ENCODE results near the gene NR1I2.
A peak's percentile ranks its signal among the peaks of the same experiment; 100 is the strongest.

Gene NR1I2

DNA sequence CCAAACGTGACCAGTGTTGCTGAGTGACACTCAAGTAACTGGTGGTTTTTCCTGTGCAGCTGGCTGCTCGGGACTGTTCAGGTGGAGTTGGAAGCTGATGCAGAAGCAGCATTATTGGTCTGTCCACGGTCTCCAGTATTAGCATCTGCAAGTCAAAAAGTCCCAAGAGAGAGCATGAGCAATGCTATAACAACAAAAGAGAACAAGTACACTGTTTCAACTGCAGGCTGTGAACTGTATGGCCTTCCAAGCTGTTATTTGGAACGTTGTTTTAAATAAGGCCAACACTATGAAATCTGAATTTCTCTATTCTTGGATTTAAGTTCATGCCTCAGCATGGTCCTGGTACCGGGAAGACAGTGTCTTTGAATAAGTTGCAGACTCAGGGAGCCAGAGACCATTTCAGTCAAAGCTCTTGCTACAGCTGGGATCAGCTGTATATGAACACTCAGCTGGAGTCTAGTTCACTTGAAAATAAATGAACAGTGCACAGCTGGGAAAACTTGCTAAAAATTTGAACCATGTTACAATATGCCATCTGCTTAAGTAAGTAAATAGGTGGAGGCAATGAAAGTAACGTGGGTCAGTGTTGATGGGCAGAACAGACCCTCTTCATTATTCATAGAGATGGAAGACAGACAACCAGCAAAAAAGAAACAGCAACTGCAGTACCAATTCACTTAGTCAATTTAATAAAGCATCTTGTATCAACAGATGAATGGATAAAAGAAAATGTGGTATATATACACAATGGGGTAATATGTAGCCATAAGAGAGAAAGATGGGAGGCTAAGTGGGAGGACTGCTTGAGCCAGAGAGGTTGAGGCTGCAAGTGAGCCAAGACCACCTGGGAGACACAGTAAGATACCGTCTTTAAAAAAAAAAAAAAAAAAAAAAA, 45.1 kb downstream of the NR1I2 start:
- Histone ChIP-seq H3K4me3 (ENCODE audit: low read length) (no peak overlapping the region), H3K9me3 (ENCODE audit: control insufficient read depth, low read length) (no peaks in the 10 kb centered on the region)

DNA sequence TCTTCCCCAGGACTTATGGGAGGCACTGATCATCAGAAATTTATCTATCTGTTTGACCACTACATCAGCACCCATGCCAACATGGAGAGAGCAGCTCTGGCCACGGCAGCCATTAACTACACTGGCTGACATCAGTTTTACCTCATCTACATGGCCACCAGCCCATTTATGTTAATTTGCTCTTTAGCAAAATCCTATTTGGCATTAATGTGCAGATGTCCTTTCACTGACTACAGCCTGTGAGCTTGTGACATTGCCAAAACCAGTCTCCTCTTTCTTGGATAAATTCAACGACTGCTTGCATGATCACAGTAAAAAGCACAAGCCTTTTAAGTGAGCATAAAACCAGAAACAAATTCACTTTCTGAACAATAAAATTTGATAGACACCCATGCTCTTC, 47.5 kb downstream of the NR1I2 start:
- H3K9me3 ChIP-seq (ENCODE audit: control insufficient read depth, low read length), result no peaks in the 10 kb centered on the region
- H3K36me3 ChIP-seq (ENCODE audit: control insufficient read depth, insufficient read depth, low read length, severe bottlenecking), result peaks cover 16% of the 10 kb centered on the region
- H3K4me3 ChIP-seq (ENCODE audit: low read length), result no peak overlapping the region
- no peaks in the 10 kb centered on the region for H3K27me3 ChIP-seq (replicated peaks; ENCODE audit: control insufficient read depth, insufficient read depth, low read length)
- no peaks in the 10 kb centered on the region for H3K4me1 ChIP-seq (ENCODE audit: control insufficient read depth, insufficient read depth, low read length)
- no peak overlapping the region for H3K9ac ChIP-seq (ENCODE audit: low read length)
- no peak for DNase-seq (ENCODE audit: low read depth)

More for the DNA sequence above, 45.1 kb downstream of the NR1I2 start:
- no peak overlapping the region for H3K9ac ChIP-seq (ENCODE audit: low read length)
- H3K27me3 ChIP-seq (replicated peaks; ENCODE audit: control insufficient read depth, insufficient read depth, low read length), result no peaks in the 10 kb centered on the region
- DNase-seq (ENCODE audit: low read depth), result no peak
- no peaks in the 10 kb centered on the region for H3K4me1 ChIP-seq (ENCODE audit: control insufficient read depth, insufficient read depth, low read length)
- peaks cover 20% of the 10 kb centered on the region for H3K36me3 ChIP-seq (ENCODE audit: control insufficient read depth, insufficient read depth, low read length, severe bottlenecking)

- Histone ChIP-seq H3K27me3 (replicated peaks; ENCODE audit: control insufficient read depth, insufficient read depth, low read length) (no peaks in the 10 kb centered on the region), H3K4me1 (ENCODE audit: control insufficient read depth, insufficient read depth, low read length) (no peaks in the 10 kb centered on the region), H3K9ac (ENCODE audit: low read length) (no peak overlapping the region), H3K36me3 (ENCODE audit: control insufficient read depth, insufficient read depth, low read length, severe bottlenecking) (peaks cover 7% of the 10 kb centered on the region), H3K9me3 (ENCODE audit: control insufficient read depth, low read length) (no peaks in the 10 kb centered on the region), H3K4me3 (ENCODE audit: low read length) (no peak overlapping the region)
- no peak for DNase-seq (ENCODE audit: low read depth)
Measured at GRCh38 chr3:119831022-119831421, 49.1 kb downstream of the NR1I2 start.

- no peaks in the 10 kb centered on the region for H3K27me3 ChIP-seq (replicated peaks; ENCODE audit: control insufficient read depth, insufficient read depth, low read length)
- DNase-seq (ENCODE audit: low read depth), result peak; percentile 49
- H3K9me3 ChIP-seq (ENCODE audit: control insufficient read depth, low read length), result no peaks in the 10 kb centered on the region
- no peaks in the 10 kb centered on the region for H3K4me1 ChIP-seq (ENCODE audit: control insufficient read depth, insufficient read depth, low read length)
- H3K36me3 ChIP-seq (ENCODE audit: control insufficient read depth, insufficient read depth, low read length, severe bottlenecking), result peaks cover 7% of the 10 kb centered on the region
- H3K4me3 ChIP-seq (ENCODE audit: low read length), result no peak overlapping the region
- no peak overlapping the region for H3K9ac ChIP-seq (ENCODE audit: low read length)
Measured at GRCh38 chr3:119831941-119832371, 50.1 kb downstream of the NR1I2 start.

DNA sequence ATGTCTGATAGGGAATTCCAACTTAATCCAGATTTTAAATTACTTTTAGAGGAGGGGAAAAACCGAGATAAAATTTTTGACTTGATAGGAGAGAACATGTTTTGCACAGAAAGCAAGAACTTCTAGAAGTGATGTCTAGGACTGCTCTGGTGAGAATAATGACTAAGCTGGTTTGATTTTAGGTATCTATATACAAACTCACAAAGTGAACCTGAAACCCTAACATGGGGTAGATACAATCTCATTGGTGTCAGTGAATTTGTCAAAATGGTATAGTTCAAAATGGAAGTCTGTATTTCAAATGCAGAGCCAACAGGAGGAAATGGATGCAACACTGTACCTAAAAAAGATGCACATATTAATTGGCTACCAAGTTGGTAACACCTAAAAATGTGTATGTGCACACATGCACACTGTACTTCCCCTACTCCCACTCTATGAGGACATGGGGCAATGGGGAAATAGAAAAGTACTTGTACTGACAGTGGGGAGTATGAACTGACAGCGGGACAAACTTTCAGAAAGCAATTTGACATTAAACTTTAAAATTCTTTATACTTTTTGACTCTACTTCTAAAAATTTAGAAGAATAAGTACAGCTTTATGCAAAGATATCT, 53.0 kb downstream of the NR1I2 start:
- peaks cover 15% of the 10 kb centered on the region for H3K36me3 ChIP-seq (ENCODE audit: control insufficient read depth, insufficient read depth, low read length, severe bottlenecking)

GRCh38 chr3:119835556-119835955, 53.7 kb downstream of the NR1I2 start:
- Histone ChIP-seq H3K27me3 (replicated peaks; ENCODE audit: control insufficient read depth, insufficient read depth, low read length) (no peaks in the 10 kb centered on the region), H3K4me1 (ENCODE audit: control insufficient read depth, insufficient read depth, low read length) (no peaks in the 10 kb centered on the region), H3K4me3 (ENCODE audit: low read length) (no peak overlapping the region), H3K9me3 (ENCODE audit: control insufficient read depth, low read length) (no peaks in the 10 kb centered on the region), H3K9ac (ENCODE audit: low read length) (no peak overlapping the region), H3K36me3 (ENCODE audit: control insufficient read depth, insufficient read depth, low read length, severe bottlenecking) (peaks cover 17% of the 10 kb centered on the region)
- no peak for DNase-seq (ENCODE audit: low read depth)

More for the DNA sequence above, 53.0 kb downstream of the NR1I2 start:
- Histone ChIP-seq H3K9ac (ENCODE audit: low read length) (no peak overlapping the region), H3K9me3 (ENCODE audit: control insufficient read depth, low read length) (no peaks in the 10 kb centered on the region), H3K4me3 (ENCODE audit: low read length) (no peak overlapping the region), H3K27me3 (replicated peaks; ENCODE audit: control insufficient read depth, insufficient read depth, low read length) (no peaks in the 10 kb centered on the region), H3K4me1 (ENCODE audit: control insufficient read depth, insufficient read depth, low read length) (no peaks in the 10 kb centered on the region)
- DNase-seq (ENCODE audit: low read depth), result no peak

- Histone ChIP-seq H3K4me1 (ENCODE audit: control insufficient read depth, insufficient read depth, low read length) (peaks cover 2% of the 10 kb centered on the region), H3K9me3 (ENCODE audit: control insufficient read depth, low read length) (no peaks in the 10 kb centered on the region), H3K36me3 (ENCODE audit: control insufficient read depth, insufficient read depth, low read length, severe bottlenecking) (peaks cover 24% of the 10 kb centered on the region), H3K27me3 (replicated peaks; ENCODE audit: control insufficient read depth, insufficient read depth, low read length) (no peaks in the 10 kb centered on the region), H3K4me3 (ENCODE audit: low read length) (no peak overlapping the region), H3K9ac (ENCODE audit: low read length) (no peak overlapping the region)
- peak; percentile 11 for DNase-seq (ENCODE audit: low read depth)
Measured at GRCh38 chr3:119841808-119842471, 60.0 kb downstream of the NR1I2 start.

DNA sequence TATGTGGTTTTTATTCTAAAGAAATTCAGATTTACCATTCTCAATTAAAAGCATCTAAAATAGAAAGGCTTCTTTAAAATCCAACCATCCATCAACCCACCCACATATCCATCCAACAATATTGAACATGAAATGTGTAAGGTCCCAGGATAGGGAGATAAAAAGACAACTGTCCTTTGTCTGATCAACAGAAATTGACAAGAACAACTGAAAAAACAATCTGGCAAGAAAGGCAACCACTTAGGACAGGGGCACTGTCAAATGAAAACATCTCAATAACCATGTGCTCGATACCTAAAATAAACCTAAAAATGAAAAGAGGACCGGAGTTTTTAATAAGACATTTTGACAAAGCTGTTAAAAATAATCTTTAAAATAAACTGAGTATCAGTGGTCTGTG, 67.2 kb downstream of the NR1I2 start:
- no peaks in the 10 kb centered on the region for H3K9me3 ChIP-seq (ENCODE audit: control insufficient read depth, low read length)

DNA sequence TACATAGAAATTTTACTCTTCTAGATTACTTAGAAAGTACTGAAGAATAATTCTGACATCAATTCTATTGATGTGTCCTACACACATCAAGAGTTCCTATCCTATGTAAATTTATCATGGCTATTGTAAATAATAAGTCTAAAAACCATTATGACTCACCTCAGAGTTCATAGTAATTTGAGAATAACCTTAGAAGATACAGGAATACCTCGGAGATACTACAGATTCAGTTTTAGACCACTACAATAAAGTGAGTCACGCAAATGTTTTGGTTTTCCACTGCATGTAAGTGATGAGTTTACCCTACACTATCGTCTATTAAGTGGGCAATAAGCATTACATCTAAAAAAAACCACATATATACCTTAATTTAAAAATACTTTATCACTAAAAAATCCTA, 74.8 kb downstream of the NR1I2 start:
- Histone ChIP-seq H3K4me3 (ENCODE audit: low read length) (no peak overlapping the region), H3K36me3 (ENCODE audit: control insufficient read depth, insufficient read depth, low read length, severe bottlenecking) (peaks cover 30% of the 10 kb centered on the region), H3K27me3 (replicated peaks; ENCODE audit: control insufficient read depth, insufficient read depth, low read length) (no peaks in the 10 kb centered on the region), H3K9me3 (ENCODE audit: control insufficient read depth, low read length) (peaks cover 6% of the 10 kb centered on the region), H3K9ac (ENCODE audit: low read length) (no peak overlapping the region), H3K4me1 (ENCODE audit: control insufficient read depth, insufficient read depth, low read length) (no peaks in the 10 kb centered on the region)
- DNase-seq (ENCODE audit: low read depth), result no peak

More for the DNA sequence above, 67.2 kb downstream of the NR1I2 start:
- H3K4me3 ChIP-seq (ENCODE audit: low read length), result no peak overlapping the region
- H3K4me1 ChIP-seq (ENCODE audit: control insufficient read depth, insufficient read depth, low read length), result no peaks in the 10 kb centered on the region
- no peaks in the 10 kb centered on the region for H3K27me3 ChIP-seq (replicated peaks; ENCODE audit: control insufficient read depth, insufficient read depth, low read length)
- no peak overlapping the region for H3K9ac ChIP-seq (ENCODE audit: low read length)
- H3K36me3 ChIP-seq (ENCODE audit: control insufficient read depth, insufficient read depth, low read length, severe bottlenecking), result peaks cover 13% of the 10 kb centered on the region
- DNase-seq (ENCODE audit: low read depth), result no peak

DNA sequence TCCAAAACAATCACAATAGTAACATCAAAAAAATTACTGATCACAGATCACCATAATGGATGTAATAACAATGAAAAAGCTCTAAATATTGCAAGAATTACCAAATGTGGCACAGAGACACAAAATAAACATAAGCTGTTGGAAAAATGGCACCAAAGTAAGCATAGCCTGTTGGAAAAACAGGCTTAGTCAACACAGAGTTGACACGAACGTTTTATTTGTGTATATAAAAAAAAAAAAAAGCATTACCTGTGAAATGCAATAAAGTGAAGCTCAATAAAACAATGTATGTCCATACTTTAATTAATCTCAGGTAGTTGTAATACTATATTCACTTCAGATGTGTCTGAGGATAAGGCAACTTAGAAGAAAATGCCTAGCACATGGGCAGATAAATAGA, 77.1 kb downstream of the NR1I2 start:
- Histone ChIP-seq H3K4me3 (ENCODE audit: low read length) (no peak overlapping the region), H3K9me3 (ENCODE audit: control insufficient read depth, low read length) (peaks cover 6% of the 10 kb centered on the region), H3K36me3 (ENCODE audit: control insufficient read depth, insufficient read depth, low read length, severe bottlenecking) (peaks cover 47% of the 10 kb centered on the region), H3K9ac (ENCODE audit: low read length) (no peak overlapping the region), H3K27me3 (replicated peaks; ENCODE audit: control insufficient read depth, insufficient read depth, low read length) (no peaks in the 10 kb centered on the region), H3K4me1 (ENCODE audit: control insufficient read depth, insufficient read depth, low read length) (no peaks in the 10 kb centered on the region)
- DNase-seq (ENCODE audit: low read depth), result no peak

DNA sequence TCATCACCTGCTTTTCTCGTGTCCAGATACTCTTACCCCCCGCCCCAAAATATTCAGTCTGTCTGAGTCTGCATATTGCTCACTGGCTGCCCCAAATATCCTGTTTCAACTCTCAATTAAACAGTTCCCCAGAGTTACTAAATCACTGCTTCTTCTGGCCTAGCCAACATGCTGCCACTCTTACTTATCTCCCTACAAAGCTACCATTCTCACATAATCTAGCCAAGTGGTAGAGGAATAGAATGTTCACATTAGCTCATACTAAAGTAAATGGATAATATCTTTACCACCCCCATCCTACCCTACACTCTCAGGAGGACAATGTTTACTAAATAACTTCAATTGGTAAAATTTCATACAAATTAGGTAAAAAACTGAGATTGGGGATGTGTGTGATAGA, 77.8 kb downstream of the NR1I2 start:
- H3K4me1 ChIP-seq (ENCODE audit: control insufficient read depth, insufficient read depth, low read length), result no peaks in the 10 kb centered on the region
- peaks cover 6% of the 10 kb centered on the region for H3K9me3 ChIP-seq (ENCODE audit: control insufficient read depth, low read length)
- DNase-seq (ENCODE audit: low read depth), result no peak
- peaks cover 47% of the 10 kb centered on the region for H3K36me3 ChIP-seq (ENCODE audit: control insufficient read depth, insufficient read depth, low read length, severe bottlenecking)
- no peak overlapping the region for H3K4me3 ChIP-seq (ENCODE audit: low read length)
- no peaks in the 10 kb centered on the region for H3K27me3 ChIP-seq (replicated peaks; ENCODE audit: control insufficient read depth, insufficient read depth, low read length)
- no peak overlapping the region for H3K9ac ChIP-seq (ENCODE audit: low read length)

Measured in adipocyte (in vitro differentiated cells).